ENCODE measurements around the gene DCAF11. TPM values are rescaled to one million over a fixed set of nuclear protein-coding genes. Genes with fewer than 3 reads are reported as not detected.

The DCAF11 gene
- total and polyA plus RNA-seq, 10 donors: 28.7 to 110 (median 76.7) TPM

GRCh38 chr14:24131549-24131966 is 17.0 kb downstream of the DCAF11 start:
- peak overlapping the region in 2 of 8 donors; percentile 0 to 34 for H3K4me3 ChIP-seq
- no peaks in the 10 kb centered on the region for H3K9me3 ChIP-seq
- intact Hi-C loops (cut with DNase I; ENCODE audit: low total_unique reads): no loop called here
- H3K27ac ChIP-seq: peak overlapping the region; percentile 60 to 92 (median 80)
- H3K36me3 ChIP-seq: peaks cover 0 to 5% (median 0%) of the 10 kb centered on the region in 6 donors
- H3K27me3 ChIP-seq (replicated peaks in 1 of 7): no peaks in the 10 kb centered on the region
- no peak for DNase-seq
- 56 to 88% (median 78%) methylated on average over 8 to 15 of the region's 15 CpGs for WGBS, 5 donors
- TF ChIP-seq CTCF (IDR thresholded peaks at IDR 0.05 in 8 of 11, conservative IDR thresholded peaks at IDR 0.05 in 3 of 11): no peak
- no peak for TF ChIP-seq POLR2A (IDR thresholded peaks at IDR 0.05)
- TF ChIP-seq POLR2AphosphoS5 (IDR thresholded peaks at IDR 0.05): no peak
- peaks cover 11 to 74% (median 42%) of the 10 kb centered on the region in 6 donors for H3K4me1 ChIP-seq

GRCh38 chr14:24132061-24132685 is 17.6 kb downstream of the DCAF11 start:
- peak; percentile 64 to 77 (median 74) for TF ChIP-seq POLR2AphosphoS5 (IDR thresholded peaks at IDR 0.05)
- no peak for TF ChIP-seq CTCF (IDR thresholded peaks at IDR 0.05 in 8 of 11, conservative IDR thresholded peaks at IDR 0.05 in 3 of 11)
- TF ChIP-seq POLR2A (IDR thresholded peaks at IDR 0.05): no peak
- WGBS, 5 donors: 33 to 54% (median 45%) methylated on average over 22 to 24 of the region's 24 CpGs
- intact Hi-C loops (cut with DNase I; ENCODE audit: low total_unique reads): no loop called here
- Histone ChIP-seq H3K27me3 (replicated peaks in 1 of 7) (no peaks in the 10 kb centered on the region), H3K4me3 (peak overlapping the region in 1 of 8 donors; percentile 34), H3K4me1 (peaks cover 17 to 77% (median 48%) of the 10 kb centered on the region in 6 donors), H3K27ac (peak overlapping the region in 7 of 8 donors; percentile 72 to 92 (median 81)), H3K36me3 (peaks cover 0 to 7% (median under 1%) of the 10 kb centered on the region in 6 donors), H3K9me3 (no peaks in the 10 kb centered on the region)
- DNase-seq: peak; percentile 83

- no peaks in the 10 kb centered on the region for H3K27me3 ChIP-seq (replicated peaks in 1 of 7)
- peaks cover 25 to 77% (median 50%) of the 10 kb centered on the region in 6 donors for H3K4me1 ChIP-seq
- DNase-seq: no peak
- H3K36me3 ChIP-seq: peaks cover 0 to 15% (median 8%) of the 10 kb centered on the region in 6 donors
- H3K9me3 ChIP-seq: no peaks in the 10 kb centered on the region
- 96 to 100% (median 98%) methylated on average over 2 of the region's 2 CpGs for WGBS, 5 donors
- TF ChIP-seq CTCF (IDR thresholded peaks at IDR 0.05 in 8 of 11, conservative IDR thresholded peaks at IDR 0.05 in 3 of 11) (no peak), POLR2A (IDR thresholded peaks at IDR 0.05) (no peak), POLR2AphosphoS5 (IDR thresholded peaks at IDR 0.05) (no peak)
- peak overlapping the region in 7 of 8 donors; percentile 72 to 92 (median 81) for H3K27ac ChIP-seq
- no peak overlapping the region for H3K4me3 ChIP-seq
- intact Hi-C loops (cut with DNase I; ENCODE audit: low total_unique reads): no loop called here
Measured at GRCh38 chr14:24132976-24133375, 18.4 kb downstream of the DCAF11 start.

GRCh38 chr14:24133735-24134134 is 19.2 kb downstream of the DCAF11 start:
- Histone ChIP-seq H3K4me3 (no peak overlapping the region), H3K36me3 (peaks cover 3 to 23% (median 16%) of the 10 kb centered on the region in 6 donors), H3K27ac (no peak overlapping the region), H3K4me1 (peaks cover 32 to 79% (median 53%) of the 10 kb centered on the region in 6 donors), H3K27me3 (replicated peaks in 1 of 7) (no peaks in the 10 kb centered on the region), H3K9me3 (no peaks in the 10 kb centered on the region)
- TF ChIP-seq POLR2AphosphoS5 (IDR thresholded peaks at IDR 0.05) (no peak), POLR2A (IDR thresholded peaks at IDR 0.05) (no peak), CTCF (IDR thresholded peaks at IDR 0.05 in 8 of 11, conservative IDR thresholded peaks at IDR 0.05 in 3 of 11) (no peak)
- DNase-seq: no peak
- intact Hi-C loops (cut with DNase I; ENCODE audit: low total_unique reads): no loop called here
- 85 to 95% (median 93%) methylated on average over 1 of the region's 1 CpG for WGBS, 5 donors
